HG03097 (cell line): ENCODE results near the gene POTEB3.
"Not testable (repeated sequence)": the region's sequence is repeated elsewhere in the genome, so short reads cannot be mapped to it uniquely, and the experiment has no call there.

Experiments used
- ATAC-seq: cut with Tn5 transposase; IDR thresholded peaks from one replicate; pipeline ENCODE4 v1.9.1; 2021; ENCODE audit not compliant: unreplicated experiment, low FRiP score

POTEB3 gene

DNA sequence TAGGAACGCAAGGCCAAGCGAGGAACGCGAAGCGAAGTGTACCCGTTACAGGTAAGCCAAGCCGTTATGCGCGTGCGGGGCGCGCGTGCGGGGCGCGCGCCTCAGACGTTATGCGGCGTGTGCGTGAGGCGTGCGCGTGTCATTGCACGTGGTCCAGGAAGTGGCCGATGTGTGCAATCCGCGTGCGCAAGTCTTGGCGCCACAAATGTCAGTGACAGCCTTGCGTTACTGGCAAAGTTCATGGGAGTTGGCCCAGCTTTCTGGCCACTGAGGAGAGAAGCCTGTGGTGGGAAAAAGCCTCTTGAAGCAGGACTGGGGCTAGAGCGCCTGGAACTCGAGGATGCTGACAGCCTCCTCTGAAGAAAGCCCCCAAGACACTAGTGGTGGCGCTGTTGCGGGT is at the start of gene POTEB3:
POTEB3 (minus strand) TSS at position 101 of the 400 bp plus-strand sequence. CDS start 488 bp downstream, outside the sequence.
- not testable (repeated sequence) for ATAC-seq

DNA sequence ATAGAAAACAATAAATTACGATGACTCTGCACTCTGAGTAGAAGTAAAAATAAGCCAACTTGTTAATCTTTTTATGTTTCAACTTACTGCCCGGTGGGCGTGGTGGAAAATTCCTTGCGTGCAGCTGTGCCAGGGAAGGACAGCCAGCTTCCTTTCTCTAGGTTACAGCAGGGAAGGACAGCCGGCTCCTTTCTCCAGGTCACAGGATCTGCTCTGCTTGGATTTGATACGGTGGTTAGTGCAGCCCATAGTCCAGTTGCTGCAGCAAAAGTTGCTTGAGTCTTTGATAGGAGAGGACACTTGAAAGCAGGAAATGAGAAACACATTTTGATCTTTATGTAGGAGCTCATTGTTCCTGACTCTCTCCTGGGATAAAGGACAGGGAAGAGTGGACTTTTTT is 13.4 kb upstream of the POTEB3 start:
- ATAC-seq = not testable (repeated sequence)

DNA sequence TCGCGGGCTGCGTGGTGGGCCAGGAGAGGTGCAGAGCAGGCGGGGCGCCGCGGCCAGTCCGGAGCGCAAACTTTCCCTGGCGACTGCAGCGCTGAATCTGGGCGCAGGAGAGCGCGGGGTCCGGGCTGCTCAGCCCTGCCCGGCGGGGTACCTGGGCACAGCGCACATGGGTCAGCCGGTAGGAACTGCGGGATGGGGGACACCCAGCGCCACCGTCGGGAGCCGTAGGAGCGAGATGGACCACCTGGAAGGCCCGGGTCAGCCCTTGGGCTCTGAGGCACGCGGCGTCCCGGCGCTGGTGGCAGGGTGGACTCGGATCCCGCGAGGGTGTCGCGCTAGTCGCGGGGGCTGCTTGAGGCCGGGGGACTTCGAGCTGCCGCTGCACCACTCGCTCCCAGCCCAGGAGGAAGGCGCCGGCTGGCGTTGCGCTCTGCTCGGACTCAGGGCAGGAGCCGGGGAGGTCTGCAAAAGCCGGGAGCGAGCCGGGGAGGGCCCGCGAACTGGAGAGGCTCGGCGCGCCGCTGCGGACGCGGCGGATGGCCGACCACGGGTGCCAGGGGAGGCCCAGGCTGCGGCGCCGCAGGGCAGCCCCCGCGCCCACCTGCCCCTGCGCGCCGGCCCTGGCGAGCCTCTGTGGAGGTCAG is 11.7 kb upstream of the POTEB3 start:
- not testable (repeated sequence) for ATAC-seq

DNA sequence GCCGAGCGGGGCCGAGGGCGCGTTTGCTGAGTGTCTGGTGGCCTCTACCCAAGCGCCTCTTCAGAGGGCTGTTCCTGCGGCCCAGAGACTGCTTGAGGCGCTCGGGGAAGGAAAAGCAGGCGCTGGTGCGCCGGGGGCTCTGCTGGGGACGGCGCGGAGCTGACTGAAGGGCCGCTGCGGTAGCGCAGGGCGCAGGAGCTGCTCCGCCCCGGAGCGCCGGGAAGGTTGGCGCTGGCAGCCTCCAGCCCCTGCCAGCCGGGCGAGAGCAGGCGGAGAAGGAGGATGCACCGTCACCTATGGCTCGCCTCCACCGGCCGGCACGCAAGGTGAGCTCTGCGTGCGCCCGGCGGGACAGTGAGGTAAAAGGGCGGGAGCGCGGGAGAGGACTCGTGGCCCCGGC is 11.2 kb upstream of the POTEB3 start:
- not testable (repeated sequence) for ATAC-seq

DNA sequence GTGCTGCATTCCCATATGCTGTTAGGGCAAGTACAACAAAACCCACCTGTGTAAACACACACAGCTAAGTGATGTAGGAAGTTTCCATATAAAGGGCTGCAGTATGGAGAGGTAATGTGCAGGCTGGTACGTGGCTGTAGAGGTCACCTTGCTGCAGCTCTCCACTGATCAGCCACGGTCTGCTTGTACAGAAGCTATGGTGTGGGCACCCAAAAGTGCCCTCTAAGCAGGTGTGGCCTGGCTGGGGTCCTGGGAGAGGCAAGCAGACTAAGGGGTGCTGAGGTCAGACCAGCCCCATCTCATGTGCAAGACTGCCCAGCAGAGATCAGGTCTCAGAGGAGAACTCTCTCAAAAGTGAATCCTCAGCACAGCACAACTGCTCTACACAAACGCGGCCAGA is 32.9 kb downstream of the POTEB3 start:
- ATAC-seq = not testable (repeated sequence)

DNA sequence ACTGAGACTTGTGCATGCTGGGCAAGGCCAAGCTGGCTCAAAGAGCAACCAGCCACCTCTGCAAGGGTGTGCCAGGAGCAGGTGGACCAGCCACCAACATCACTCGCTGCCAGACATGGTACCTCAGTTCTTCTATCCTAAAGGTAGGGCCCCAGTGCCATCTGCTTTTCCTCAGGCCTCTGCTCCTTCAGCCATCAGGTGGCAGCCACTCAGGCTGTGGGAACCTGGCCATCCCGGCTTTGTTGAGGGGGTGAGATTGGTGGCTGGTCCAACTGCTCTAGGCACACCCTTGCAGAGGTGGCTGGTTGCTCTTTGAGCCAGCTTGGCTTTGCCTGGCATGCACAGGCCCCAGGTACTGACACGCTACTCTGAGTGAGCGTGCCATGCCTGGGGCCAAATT is 38.8 kb downstream of the POTEB3 start:
- ATAC-seq = not testable (repeated sequence)

DNA sequence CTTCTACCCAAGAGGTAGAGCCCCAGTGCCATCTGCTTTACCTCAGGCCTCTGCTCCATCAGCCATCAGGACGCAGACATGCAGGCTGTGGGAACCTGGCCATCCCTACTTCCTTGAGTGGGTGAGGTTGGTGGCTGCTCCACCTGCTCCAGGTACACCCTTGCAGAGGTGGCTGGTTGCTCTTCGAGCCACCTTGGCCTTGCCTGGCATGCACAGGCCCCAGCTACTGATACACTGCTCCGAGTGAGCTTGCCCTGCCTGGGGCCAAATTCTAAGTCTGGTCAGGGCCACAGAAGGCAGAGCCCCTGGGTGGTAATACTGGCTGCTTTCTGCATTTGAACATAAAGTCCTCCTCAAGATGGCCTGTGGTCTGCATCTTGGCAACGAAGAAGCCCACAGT is 41.2 kb downstream of the POTEB3 start:
- ATAC-seq = not testable (repeated sequence)

DNA sequence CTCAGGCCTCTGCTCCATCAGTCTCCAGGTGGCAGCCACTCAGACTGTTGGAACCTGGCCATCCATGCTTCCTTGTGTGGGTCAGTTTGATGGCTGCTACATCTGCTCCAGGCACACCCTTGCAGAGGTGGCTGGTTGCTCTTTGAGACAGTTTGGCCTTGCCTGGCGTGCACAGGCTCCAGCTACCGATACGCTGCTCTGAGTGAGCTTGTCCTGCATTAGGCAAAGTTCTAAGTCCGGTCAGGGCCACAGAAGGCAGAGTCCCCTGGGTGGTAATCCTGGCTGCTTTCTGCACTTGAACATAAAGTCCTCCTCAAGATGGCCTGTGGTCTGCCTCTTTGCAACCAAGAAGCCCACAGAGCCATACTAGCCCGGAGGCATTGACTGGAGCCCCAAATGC is 41.8 kb downstream of the POTEB3 start:
- ATAC-seq = not testable (repeated sequence)

DNA sequence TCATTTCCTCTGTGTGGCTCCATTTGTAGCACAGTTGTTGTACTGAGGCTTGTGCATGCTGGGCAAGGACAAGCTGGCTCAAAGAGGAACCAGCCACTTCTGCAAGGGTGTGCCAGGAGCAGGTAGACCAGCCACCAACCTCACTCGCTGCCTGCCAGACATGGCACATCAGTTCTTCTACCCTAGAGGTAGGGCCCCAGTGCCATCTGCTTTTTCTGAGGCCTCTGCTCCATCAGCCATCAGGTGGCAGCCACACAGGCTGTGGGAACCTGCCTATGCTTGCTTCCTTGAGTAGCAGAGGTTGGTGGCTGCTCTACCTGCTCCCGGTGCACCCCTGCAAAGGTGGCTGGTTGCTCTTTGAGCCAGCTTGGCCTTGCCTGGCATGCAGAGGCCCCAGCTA is 42.6 kb downstream of the POTEB3 start:
- not testable (repeated sequence) for ATAC-seq

DNA sequence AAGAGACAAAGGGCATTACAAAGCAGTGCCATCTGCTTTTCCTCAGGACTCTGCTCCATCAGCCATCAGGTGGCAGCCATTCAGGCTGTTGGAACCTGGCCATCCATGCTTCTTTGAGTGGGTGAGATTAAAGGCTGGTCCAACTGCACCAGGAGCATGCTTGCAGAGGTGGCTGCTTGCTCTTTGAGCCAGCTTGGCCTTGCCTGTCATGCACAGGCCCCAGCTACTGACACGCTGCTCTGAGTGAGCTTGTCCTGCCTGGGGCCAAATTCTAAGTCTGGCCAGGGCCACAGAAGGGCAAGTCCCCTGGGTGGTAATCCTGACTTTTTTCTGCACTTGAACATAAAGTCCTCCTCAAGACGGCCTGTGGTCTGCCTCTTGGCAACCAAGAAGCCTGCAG is 43.1 kb downstream of the POTEB3 start:
- ATAC-seq = not testable (repeated sequence)

DNA sequence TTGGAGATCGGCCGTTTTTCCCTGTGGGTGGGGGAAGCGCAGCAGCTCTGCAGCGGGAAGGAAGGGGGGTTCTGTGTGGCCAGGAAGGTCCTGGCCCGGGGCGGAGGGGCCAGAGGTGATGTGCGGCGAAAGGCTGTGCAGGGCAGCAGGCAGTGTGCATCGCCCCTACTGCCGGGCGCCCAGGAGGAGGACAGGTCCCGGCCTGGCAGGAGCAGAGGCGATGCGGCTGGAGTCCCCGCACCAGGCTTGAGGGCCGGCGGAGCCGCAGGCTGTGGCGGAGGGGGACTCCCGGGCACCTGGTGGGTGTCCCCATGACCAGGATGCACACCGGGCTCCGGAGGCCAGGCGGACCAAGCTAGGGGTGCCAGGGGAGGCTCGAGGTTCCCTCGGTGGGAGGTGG is 54.3 kb downstream of the POTEB3 start:
- ATAC-seq = not testable (repeated sequence)

DNA sequence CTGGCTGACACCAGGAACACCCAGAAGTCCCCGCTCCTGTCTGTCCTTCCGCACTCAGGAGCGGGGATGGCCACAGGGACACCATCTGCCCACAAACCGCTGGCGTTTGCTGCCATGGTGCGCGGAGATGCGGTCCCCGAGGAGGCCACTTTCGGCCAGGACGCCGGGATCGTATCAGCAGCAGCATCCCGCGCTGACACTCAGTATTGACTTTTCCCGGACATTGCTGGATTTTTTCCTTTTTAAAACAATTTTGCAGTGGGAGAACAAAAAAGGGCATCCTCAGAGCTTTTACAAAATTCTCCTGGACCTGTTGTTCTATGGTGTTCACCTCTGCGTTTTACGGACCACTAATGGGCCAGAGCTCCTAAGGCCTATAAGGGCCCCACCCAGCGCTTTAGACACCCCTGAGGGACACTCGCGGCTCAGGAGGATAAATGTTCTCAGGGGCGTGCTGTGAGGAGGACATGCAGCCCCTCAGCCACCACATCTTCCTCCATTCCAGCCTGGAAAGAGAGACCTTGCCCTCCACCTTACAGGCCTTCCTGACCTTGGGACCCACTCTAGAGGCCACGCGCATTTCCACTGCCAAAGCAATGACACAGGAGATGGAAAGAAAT is 56.3 kb downstream of the POTEB3 start:
- not testable (repeated sequence) for ATAC-seq

DNA sequence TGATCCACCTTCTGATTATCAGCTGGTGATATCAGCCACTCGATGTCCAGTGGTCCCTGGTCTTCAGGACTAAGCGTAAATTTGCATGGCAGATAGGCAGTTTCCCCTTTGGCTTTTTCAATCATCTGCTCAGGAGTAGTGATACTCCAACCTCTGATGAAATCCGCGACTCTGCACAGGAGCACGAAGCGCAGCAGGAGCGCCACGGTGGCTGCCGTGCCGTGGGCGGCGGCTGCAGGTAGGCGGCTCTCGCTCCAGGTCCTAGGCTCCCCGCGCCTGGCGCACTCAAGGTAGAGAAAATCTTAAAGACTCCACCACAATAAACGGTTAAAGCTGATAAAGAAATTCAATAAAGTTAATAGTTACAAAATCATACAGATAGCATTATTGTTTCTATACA is 66.6 kb downstream of the POTEB3 start:
- ATAC-seq = not testable (repeated sequence)

DNA sequence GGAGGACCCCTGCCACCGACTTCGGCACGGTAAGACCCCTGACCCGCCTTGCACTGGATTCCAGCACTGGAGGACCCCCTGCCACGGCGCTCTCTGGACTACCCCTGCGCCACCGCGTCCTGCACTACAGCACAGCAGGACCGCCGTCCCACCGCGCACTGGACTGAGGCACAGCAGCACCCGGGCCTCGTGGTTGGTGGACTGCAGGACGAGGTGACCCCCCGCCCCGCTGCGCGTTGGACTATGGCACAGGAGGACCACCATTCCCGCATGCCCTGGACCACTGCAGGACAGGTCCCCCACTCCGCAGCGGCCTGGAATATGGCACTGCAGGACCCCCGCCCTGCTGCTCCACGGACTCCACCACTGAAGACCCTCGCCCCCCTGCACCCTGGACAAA is 71.1 kb downstream of the POTEB3 start:
- not testable (repeated sequence) for ATAC-seq

DNA sequence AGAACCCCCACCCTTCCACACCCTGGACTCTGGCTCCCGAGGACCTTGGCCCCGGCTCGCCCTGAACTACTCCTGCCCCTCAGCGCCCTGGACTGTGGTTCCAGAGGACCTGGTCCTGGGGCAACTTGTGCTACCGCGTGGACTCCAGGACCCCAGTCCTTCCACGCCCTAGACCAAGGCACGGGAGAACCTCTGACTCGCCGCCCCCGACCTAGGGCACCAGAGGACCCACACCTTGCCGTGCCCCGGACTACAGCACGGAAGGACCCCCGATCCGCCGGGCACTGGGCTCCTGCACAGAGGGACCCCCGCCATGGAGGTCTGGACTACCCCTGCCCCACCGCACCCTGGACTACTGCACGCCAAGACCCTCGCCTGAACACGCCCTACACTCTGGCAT is 71.7 kb downstream of the POTEB3 start:
- ATAC-seq = not testable (repeated sequence)
